GM18511 (cell line): ENCODE measurements around the gene SHC2.

ENCODE experiments used
- ATAC-seq: cut with Tn5 transposase; IDR thresholded peaks from one replicate; pipeline ENCODE4 v1.9.1; 2021; ENCODE audit warnings: mild to moderate bottlenecking, moderate library complexity; ENCODE audit not compliant: unreplicated experiment

SHC2 gene

DNA sequence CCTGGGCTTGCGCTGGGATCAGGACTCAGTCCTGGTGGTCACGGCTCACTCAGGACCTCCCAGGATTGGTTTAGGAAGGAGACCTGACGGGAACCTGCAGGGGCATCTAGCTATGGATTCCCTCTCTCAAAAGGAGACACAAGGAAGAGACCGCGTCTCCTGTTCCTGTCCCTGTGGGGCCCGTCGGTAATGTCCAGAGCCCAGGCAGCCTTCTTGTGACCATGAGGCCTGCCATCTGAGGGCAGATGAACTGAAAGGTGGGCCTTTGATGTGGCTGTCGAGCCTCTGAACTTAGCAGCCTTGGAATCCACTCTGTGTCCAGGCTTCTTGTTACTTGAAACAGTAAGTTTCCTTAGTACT lies 84.7 kb downstream of the SHC2 start:
- ATAC-seq = no peak

DNA sequence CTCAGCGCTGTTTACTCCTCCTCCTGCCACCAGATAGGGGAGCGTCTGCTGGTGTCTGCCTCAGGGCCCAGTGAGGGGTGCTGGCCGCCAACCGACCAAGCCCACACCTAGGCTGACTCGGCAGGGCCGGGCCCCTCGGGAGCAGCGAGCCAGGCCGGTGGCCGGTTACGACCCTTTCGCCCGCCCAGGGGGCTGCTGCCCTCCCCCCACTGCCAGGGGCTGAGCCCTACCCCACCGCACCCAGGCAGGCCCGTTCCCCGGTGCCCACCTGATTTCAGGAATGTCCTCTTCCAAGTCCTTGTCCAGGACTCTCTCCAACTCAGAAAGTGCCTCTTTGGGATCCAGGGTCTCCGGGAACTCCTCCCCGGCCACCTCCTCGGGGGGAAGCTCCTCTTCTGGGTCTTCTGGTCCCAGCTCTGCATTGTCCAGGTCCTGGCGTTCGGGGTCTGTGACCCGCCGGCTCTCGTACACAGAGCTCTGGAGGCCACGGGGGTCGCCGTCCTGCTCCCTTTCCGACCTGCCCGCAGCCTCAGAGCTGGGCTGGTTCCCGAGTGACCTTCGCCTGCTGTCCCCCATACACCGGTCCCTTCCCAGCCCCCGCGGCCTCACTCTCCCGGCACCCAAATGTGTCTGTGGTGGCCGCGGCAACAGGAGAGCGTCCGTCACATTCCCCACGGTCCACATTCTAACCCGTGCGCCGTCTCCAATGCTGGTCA lies 85.3 kb downstream of the SHC2 start:
- no peak for ATAC-seq

DNA sequence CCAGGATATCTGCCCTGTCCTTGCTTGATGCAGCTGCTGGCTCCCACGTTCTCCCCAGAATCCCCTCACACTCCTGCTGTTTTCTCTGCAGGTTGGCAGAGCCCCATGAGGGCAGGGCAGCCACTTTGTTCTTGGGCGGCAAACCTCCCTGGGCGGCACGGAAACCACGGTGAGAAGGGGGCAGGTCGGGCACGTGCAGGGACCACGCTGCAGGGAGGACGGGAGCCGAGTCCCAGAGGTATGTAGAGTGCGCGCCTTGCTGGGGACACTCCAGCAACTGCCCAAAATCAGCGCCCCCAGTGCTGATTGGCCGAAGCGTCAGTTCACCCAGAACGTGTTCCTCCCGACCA lies 86.0 kb downstream of the SHC2 start:
- ATAC-seq = no peak

DNA sequence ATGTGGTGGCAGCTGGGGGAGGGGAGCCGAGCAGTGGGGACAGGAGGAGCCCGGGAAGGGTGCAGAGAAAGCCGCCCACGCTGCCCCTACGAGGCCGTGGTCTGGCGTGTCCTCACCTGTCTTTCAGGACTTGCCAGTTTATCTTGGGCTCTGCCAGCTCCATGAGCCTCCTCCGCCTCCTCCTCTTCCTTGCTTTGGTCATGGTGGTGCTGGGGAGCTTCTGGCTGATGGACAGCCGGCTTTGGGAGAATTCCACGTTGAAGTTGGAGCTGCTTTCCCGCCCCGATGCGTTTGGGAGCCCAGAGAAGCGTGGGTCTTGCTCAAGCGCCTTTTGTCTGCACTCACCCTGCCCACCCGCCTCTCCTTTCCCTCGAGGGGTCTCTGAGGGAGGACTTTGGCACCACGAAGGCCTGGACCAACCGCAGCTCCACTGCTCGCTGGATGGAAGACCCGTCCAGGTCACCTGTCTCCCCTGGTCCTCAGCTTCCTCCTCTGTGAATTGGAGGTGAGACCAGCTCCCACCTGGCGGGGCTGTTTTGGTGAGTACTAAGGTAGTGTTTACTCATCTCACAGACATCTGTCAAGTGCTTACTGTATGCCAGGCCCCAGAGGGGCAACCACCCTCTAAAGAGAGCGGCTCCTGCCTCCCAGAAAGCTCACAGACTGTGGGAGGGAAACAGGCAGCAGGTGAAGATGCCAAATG lies 86.5 kb downstream of the SHC2 start:
- no peak for ATAC-seq

DNA sequence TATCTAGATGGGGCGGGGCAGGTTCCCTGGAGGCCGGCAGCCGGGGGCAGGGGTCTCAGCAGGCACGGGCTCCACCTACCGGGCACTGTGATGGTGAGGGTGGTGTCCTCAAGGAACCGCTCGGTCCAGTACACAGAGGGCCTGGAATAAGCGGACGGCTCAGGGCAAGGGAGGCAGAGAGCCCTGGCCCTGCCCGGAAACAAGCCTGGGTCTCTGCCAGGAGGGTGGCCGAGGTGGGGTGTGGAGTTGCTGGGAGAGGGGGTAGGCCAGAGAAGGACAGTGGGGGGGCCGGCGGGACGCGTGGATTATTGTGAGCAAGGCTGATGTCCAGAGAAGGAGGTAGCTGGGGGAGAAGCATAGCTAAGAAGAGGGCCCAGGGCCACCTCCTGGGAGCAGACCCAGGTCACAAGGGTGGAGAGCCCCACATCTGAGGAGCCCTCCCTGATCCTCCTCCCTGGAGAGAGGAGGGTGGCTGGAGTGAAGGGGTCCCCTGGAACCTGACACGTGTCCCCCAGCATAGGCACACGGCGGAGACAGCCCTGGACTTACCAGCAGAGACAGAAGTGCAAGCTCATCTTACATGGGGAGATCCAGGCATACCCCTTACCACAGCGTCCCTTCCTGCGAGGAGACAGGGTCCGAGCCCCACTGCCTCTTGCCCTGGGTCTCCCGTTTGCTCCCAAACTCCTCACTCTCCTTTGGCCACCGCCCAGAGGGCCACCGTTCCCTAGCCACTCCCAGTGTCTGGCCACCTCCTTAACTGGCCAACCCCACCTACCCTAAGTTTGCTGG lies 87.2 kb downstream of the SHC2 start:
- ATAC-seq = no peak

DNA sequence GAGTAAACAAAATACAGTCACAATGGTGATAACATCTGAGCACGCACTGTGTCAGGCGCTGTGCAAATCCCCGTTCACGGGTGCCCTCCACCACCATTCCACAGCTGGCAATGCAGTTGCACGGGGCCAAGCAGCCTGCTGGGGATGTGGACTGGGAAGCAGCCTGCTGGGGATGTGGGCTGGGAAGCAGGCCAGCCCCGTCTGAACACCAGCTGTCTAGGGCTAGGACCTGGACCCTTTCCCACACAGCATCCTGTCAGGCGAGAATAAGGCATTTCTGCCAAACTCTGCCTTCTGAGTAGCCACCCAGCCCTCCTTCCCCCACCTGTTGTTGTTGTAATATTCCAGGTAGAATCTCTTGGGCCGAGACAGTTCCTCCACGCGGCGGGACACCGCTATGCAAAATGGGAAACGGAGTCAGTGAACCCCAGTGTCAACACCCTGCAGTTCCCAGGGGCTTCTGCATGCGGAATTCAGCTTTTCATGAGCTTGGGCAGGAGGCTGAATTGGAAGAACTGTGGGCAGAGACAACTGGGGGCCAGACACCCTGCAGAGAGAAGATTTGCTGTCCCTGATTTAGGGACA lies 88.4 kb downstream of the SHC2 start:
- no peak for ATAC-seq

DNA sequence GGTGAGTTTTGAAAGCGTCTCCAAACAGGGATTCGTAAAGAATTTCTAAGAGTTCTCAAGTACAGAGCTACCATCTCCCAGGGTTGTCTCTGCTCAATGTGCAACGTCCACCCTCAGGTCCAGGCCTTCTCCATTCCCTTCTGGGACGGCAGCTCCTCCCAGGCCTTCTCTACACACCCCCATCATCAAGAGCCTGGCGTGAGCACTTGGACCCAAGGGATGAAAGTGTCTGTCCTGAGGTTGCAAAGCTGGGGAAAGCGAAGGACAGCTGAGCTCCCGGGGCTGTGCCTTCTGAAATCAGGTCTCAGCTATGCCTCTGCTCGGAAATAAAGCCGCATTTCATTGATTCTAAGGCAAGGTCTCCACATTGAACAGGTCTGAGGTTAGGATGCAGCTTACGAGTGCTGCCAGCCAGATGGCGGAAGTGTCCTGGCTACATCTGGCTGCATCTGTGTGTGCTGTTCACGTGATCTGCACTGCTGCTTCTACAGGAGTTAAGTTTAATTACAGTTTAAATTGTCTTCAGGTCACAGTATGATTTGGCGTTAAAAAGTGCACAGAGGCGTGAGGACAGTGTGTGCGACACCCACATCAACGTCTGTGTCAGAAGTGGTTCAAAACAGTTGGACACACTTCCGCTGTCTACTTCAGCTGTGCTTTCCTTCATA lies 89.2 kb downstream of the SHC2 start:
- ATAC-seq = no peak

DNA sequence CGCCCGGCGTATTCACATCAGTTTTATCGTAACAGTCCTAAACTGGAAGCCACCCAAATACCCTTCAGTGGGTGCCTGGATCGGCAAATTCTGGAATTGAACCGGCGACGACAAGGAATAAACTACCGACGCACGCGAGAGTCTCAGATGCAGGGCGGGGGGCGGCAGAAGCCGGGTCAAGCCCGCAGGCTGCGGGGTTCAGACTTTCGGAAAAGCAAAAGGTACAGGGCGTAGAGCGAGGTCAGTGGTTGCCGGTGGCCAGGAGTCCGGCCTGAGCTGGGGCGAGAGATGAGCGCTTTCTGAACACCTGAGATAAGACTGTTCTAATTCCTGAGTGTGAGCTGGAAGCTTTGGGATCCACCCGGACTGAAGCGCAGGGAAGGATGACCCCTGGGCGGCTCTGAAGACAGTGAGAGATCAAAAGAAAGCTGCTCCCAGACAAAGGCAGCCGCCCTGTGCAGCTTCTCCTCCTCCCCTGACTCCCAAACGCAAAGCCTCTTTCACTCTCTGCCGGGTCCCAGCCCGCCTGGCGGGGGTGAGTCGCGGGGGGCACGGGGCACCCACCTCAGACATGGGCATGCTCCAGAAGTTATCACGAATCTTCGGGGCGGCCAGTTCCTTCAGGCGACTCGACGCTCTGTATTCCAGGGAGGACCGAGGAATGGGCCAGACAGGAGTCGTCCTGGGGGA lies 90.0 kb downstream of the SHC2 start:
- ATAC-seq = no peak

DNA sequence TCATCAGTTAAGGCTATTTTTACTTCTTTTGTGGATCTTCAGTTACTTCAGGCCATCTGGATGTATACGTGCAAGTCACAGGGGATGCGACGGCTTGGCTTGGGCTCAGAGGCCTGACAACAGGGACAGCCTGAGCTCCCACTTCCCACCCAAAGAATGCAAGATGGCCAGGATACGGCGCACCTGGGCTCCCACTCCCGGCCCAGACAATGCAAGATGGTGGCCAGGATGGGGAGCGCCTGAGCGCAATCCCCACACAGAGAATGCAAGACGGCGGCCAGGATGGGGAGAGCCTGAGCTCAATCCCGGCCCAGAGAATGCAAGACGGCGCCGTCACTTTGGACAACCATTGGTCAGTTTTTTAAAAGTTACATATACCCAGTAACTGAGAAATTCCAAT lies 91.0 kb downstream of the SHC2 start:
- no peak for ATAC-seq

DNA sequence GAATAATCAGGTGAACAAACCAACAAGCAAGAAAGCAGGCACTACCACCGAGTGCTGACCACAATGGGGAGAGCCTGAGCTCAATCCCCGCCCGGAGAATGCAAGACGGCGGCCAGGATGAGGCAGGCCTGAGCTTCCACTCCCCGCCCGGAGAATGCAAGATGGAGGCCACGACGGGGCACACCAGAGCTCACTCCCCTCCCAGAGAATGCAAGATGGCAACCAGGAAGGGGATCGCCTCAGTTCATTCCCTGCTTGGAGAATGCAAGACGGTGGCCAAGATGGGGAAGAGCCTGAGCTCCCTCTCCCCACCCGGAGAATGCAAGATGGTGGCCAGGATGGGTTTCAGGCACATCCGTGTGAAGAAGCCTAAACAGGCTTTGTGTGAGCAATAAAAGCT lies 91.6 kb downstream of the SHC2 start:
- ATAC-seq = no peak

DNA sequence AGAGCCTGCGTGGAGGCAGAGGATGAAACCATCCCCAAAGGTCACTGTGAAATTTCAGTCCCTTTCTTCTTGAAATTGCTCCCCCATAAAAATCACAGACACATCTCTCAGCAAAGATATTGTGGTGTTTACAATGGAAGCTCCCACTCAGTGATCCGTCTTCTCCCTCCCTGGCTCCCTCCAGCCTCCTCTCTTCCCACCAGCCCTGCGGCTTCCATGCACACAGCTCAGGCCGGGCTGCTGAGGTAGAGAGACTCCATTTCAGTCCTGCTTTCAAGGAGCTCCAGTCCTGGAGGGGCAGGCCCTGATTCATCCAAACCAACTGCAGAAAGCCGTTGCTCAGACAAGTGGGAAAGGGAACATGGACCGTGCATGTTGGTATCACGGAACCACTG lies 92.2 kb downstream of the SHC2 start:
- ATAC-seq = no peak

DNA sequence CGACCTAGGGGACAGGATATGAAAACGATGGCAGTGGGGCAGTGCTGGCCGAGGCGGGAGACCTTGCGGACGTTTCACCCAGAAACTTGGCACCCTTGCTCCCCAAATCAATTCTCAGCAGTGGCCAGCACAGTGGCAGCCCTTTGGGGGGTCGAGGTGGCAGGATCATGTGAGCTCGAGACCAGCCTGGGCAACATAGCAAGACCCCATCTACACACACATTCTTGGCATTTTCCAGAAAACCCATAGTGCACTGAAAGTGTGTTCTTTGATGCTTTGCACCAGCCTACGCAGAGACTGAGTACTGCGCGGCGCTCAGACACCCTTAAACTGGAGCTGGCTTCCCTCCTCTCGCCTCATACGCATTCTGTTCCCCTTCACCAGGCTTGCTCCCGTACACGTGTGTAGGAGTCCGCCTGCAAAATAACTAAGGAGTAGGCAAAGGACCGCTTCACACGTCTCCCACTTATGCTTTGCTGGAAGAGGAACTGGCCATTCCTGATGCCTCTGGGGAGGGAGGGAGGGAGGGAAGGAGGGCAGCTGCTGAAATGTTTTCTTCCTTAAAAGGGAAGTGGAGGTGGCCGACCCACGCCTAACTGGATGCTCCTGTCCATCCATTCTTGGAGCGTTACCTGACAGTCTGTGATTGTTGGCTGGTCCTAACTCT lies 92.7 kb downstream of the SHC2 start:
- ATAC-seq = no peak

DNA sequence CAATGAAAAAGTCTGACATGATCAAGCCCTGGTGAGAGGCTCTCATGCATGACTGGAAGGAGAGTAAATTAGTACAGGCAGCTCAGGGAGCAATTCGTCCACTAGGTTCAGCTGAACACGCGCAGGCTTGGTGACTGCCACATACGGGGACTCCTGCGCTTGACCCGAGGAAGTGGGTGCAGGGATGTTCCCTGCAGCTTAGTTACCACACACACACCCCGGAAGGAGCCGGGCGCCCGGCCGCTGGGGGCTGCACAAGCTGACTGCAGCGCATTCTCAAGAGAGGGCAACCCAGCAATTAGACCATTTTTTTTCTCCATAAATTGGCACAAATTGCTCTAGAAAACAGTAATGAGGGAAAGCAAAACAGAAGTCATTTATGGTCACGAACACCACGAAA lies 93.3 kb downstream of the SHC2 start:
- ATAC-seq = no peak

DNA sequence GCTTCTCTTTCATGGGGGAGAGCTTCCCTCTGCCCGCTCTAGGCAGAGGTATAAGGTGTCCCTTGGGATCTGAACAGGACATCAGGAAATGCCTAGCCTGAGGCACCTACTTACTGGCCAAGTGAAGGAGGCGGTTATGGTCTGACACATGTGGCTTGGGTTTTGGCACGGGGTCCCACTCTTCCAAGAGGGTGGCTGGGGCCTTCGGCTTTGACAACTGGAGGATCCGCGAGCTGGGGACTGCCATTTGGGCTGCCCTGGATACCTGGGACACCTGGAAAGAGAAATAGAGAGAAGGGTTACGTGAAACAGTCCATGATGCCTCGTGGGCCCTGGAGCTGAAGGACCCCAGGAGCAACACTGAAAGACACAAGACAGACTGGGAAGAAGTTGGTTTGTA lies 93.9 kb downstream of the SHC2 start:
- ATAC-seq = no peak
